Ascending aorta (tissue), 2 donors: ENCODE results near the gene AMMECR1L. TPM values are rescaled to one million over a fixed set of nuclear protein-coding genes. Genes with fewer than 3 reads are reported as not detected.

Experiments
- DNase-seq, 2 donors: peaks; one replicate each; pipeline ENCODE4 v3.0.0-alpha.2; 2019; ENCODE audit warnings: low spot score in 2 of 2
- H3K27ac ChIP-seq, 2 donors: fragments of 200-600 bp; sonication (generic); one replicate each; pipeline ENCODE4 v1.5.1; 2016 to 2017; ENCODE audit warnings: mild to moderate bottlenecking in 1 of 2
- H3K27me3 ChIP-seq: fragments of 200-600 bp; sonication (generic); one replicate; pipeline ENCODE4 v1.5.1; 2017
- H3K36me3 ChIP-seq, 2 donors: fragments of 200-600 bp; sonication (generic); one replicate each; pipeline ENCODE4 v1.5.1; 2016
- H3K4me1 ChIP-seq, 2 donors: fragments of 200-600 bp; sonication (generic); one replicate each; pipeline ENCODE4 v1.5.1; 2016 to 2017; ENCODE audit warnings: mild to moderate bottlenecking in 1 of 2
- H3K4me3 ChIP-seq, 2 donors: fragments of 200-600 bp; sonication (generic); one replicate each; pipeline ENCODE4 v1.5.1; 2016 to 2017; ENCODE audit warnings: mild to moderate bottlenecking in 1 of 2
- H3K9me3 ChIP-seq, 2 donors: fragments of 200-600 bp; sonication (generic); one replicate each; pipeline ENCODE4 v1.5.1; 2016
- CTCF ChIP-seq, 3 experiments: fragments of 200-600 bp in 2 of 3; fragments of 450-650 bp in 1 of 3; sonication (generic) in 2 of 3; IDR thresholded peaks; one replicate each; pipeline ENCODE4 v1.5.1; 2016 to 2019; ENCODE audit warnings: antibody characterized with exemption in 3 of 3, mild to moderate bottlenecking in 1 of 3, moderate library complexity in 1 of 3
- intact Hi-C: fragments of 100-400 bp; cut with DNase I; formaldehyde crosslinking; loops from one replicate; pipeline ENCODE4 v1.15.1; 2023
- total RNA-seq: library from RNA; depleted of rRNA; stranded (reverse); fragments of >200 nt; gene quantifications from one replicate; pipeline ENCODE4 v1.1.0, GENCODE V29; 2016

AMMECR1L gene
- total RNA-seq, 1 donor from 2014 or later = 20.6 TPM

- Histone ChIP-seq H3K27ac (no peak overlapping the region), H3K4me3 (no peak overlapping the region), H3K4me1 (no peaks in the 10 kb centered on the region), H3K27me3 (no peaks in the 10 kb centered on the region), H3K36me3 (peaks cover 26 to 42% of the 10 kb centered on the region in 2 donors), H3K9me3 (no peaks in the 10 kb centered on the region)
- no peak for TF ChIP-seq CTCF (IDR thresholded peaks at IDR 0.05)
- no peak for DNase-seq
- intact Hi-C loops = no loop called here
Observed at GRCh38 chr2:127873707-127874303, 12.0 kb downstream of the AMMECR1L start.

GRCh38 chr2:127872354-127872753 is 13.4 kb downstream of the AMMECR1L start:
- TF ChIP-seq CTCF (IDR thresholded peaks at IDR 0.05) = no peak
- intact Hi-C loops = no loop called here
- no peak for DNase-seq
- H3K27me3 ChIP-seq = no peaks in the 10 kb centered on the region
- H3K4me3 ChIP-seq = no peak overlapping the region
- no peaks in the 10 kb centered on the region for H3K4me1 ChIP-seq
- H3K9me3 ChIP-seq = no peaks in the 10 kb centered on the region
- H3K36me3 ChIP-seq = peaks cover 41 to 56% of the 10 kb centered on the region in 2 donors
- H3K27ac ChIP-seq = no peak overlapping the region

- no peak for DNase-seq
- H3K27ac ChIP-seq = no peak overlapping the region
- H3K4me3 ChIP-seq = no peak overlapping the region
- no peak for TF ChIP-seq CTCF (IDR thresholded peaks at IDR 0.05)
- H3K9me3 ChIP-seq = no peaks in the 10 kb centered on the region
- H3K4me1 ChIP-seq = no peaks in the 10 kb centered on the region
- intact Hi-C loops = no loop called here
- peaks cover 60 to 77% of the 10 kb centered on the region in 2 donors for H3K36me3 ChIP-seq
- H3K27me3 ChIP-seq = no peaks in the 10 kb centered on the region
Observed at GRCh38 chr2:127865926-127866325, 19.8 kb downstream of the AMMECR1L start.

GRCh38 chr2:127864877-127865276 is 20.9 kb downstream of the AMMECR1L start:
- no peak overlapping the region for H3K27ac ChIP-seq
- intact Hi-C loops = no loop called here
- no peak for TF ChIP-seq CTCF (IDR thresholded peaks at IDR 0.05)
- H3K4me1 ChIP-seq = no peaks in the 10 kb centered on the region
- peaks cover 60 to 70% of the 10 kb centered on the region in 2 donors for H3K36me3 ChIP-seq
- H3K4me3 ChIP-seq = no peak overlapping the region
- no peak for DNase-seq
- H3K27me3 ChIP-seq = no peaks in the 10 kb centered on the region
- no peaks in the 10 kb centered on the region for H3K9me3 ChIP-seq

GRCh38 chr2:127862228-127862627 is 23.5 kb downstream of the AMMECR1L start:
- Histone ChIP-seq H3K4me3 (no peak overlapping the region), H3K9me3 (no peaks in the 10 kb centered on the region), H3K36me3 (peaks cover 33 to 43% of the 10 kb centered on the region in 2 donors), H3K27me3 (no peaks in the 10 kb centered on the region), H3K4me1 (no peaks in the 10 kb centered on the region), H3K27ac (no peak overlapping the region)
- no peak for DNase-seq
- no peak for TF ChIP-seq CTCF (IDR thresholded peaks at IDR 0.05)
- intact Hi-C loops = no loop called here

- intact Hi-C loops = no loop called here
- no peak for TF ChIP-seq CTCF (IDR thresholded peaks at IDR 0.05)
Observed at GRCh38 chr2:127860130-127860529, 25.6 kb downstream of the AMMECR1L start.

More at GRCh38 chr2:127860130-127860529, 25.6 kb downstream of the AMMECR1L start:
- peaks cover 0 to 9% of the 10 kb centered on the region in 2 donors for H3K4me1 ChIP-seq
- H3K4me3 ChIP-seq = no peak overlapping the region
- H3K27ac ChIP-seq = no peak overlapping the region
- no peak for DNase-seq
- H3K9me3 ChIP-seq = no peaks in the 10 kb centered on the region
- H3K36me3 ChIP-seq = peaks cover 14 to 23% of the 10 kb centered on the region in 2 donors
- H3K27me3 ChIP-seq = no peaks in the 10 kb centered on the region
